Right lung (tissue), 5 donors: ENCODE data around the gene TMX1. TPM values are rescaled to one million over a fixed set of nuclear protein-coding genes. Genes with fewer than 3 reads are reported as not detected.

Source experiments
- DNase-seq, 2 donors: peaks; one replicate each; pipeline ENCODE4 v3.0.0-alpha.2; 2013
- polyA plus RNA-seq, 5 donors: library from polyadenylated mRNA; unstranded; fragments of 120-200 nt; gene quantifications; one replicate each; pipeline versions ENCODE4 v1.2.1 to v1.2.3, GENCODE V29; 2013; ENCODE audit warnings: inconsistent platforms in 1 of 5, low replicate concordance in 1 of 5; ENCODE audit not compliant: insufficient read length in 5 of 5, insufficient read depth in 1 of 5

TMX1 gene
- polyA plus RNA-seq, 5 donors = 44.6 to 62.2 (median 46.7) TPM

GRCh38 chr14:51291016-51291415, 51.0 kb downstream of the TMX1 start:
- DNase-seq = no peak

- DNase-seq = no peak
These were observed 53.3 kb downstream of the TMX1 start for GRCh38 chr14:51293149-51293911.

- no peak for DNase-seq
These were observed 53.9 kb downstream of the TMX1 start for GRCh38 chr14:51293912-51294389.

- no peak for DNase-seq
These were observed 55.0 kb downstream of the TMX1 start for GRCh38 chr14:51294951-51295525.

GRCh38 chr14:51295646-51296263, 55.7 kb downstream of the TMX1 start:
- DNase-seq = no peak

- DNase-seq = no peak
These were observed 57.0 kb downstream of the TMX1 start for GRCh38 chr14:51297066-51297465.

GRCh38 chr14:51298895-51299294, 58.8 kb downstream of the TMX1 start:
- DNase-seq = no peak

- DNase-seq = no peak
These were observed 62.4 kb downstream of the TMX1 start for GRCh38 chr14:51302295-51303030.

GRCh38 chr14:51304438-51304837, 64.4 kb downstream of the TMX1 start:
- DNase-seq = no peak

- DNase-seq = no peak
These were observed 64.9 kb downstream of the TMX1 start for GRCh38 chr14:51304941-51305340.

GRCh38 chr14:51305751-51306150, 65.7 kb downstream of the TMX1 start:
- DNase-seq = no peak

Other genes starting within 250 kb of the TMX1 start
- gene TRIM9, start 145.1 kb upstream of the TMX1 start, polyA plus RNA-seq = 1 to 10 TPM in 3 of 5 donors, under 1 TPM in 2; 0.73 to 1.1 (median 1.0) TPM